Peyer's patch (tissue), 4 donors: ENCODE results near the gene MT1X.

Experiments used
- CTCF ChIP-seq, 6 experiments: fragments of 450-650 bp in 4 of 6; fragments of 200-600 bp in 2 of 6; sonication (generic) in 1 of 6; IDR thresholded peaks; one replicate each; pipeline ENCODE4 v1.5.1; 2017 to 2019; ENCODE audit warnings: antibody characterized with exemption in 6 of 6, mild to moderate bottlenecking in 3 of 6, moderate library complexity in 1 of 6
- POLR2A ChIP-seq, 2 donors: fragments of 450-650 bp; IDR thresholded peaks; one replicate each; pipeline ENCODE4 v1.5.1; 2017; ENCODE audit warnings: antibody characterized with exemption in 2 of 2, mild to moderate bottlenecking in 2 of 2, moderate library complexity in 2 of 2

- TF ChIP-seq CTCF (IDR thresholded peaks at IDR 0.05) (no peak), POLR2A (IDR thresholded peaks at IDR 0.05) (no peak)
These were observed 20.6 kb downstream of the MT1X start for GRCh38 chr16:56702836-56703235.
